ENCODE results near the gene CCL21. TPM values are rescaled to one million over a fixed set of nuclear protein-coding genes. Genes with fewer than 3 reads are reported as not detected.

The CCL21 gene
- total and polyA plus RNA-seq, 7 donors, result 1.4 to 214 (median 129) TPM

- Histone ChIP-seq H3K9me3 (no peaks in the 10 kb centered on the region), H3K27me3 (no peaks in the 10 kb centered on the region), H3K4me1 (peaks cover 0 to 25% (median 19%) of the 10 kb centered on the region in 4 donors), H3K4me3 (no peak overlapping the region), H3K27ac (no peak overlapping the region), H3K36me3 (peaks cover 0 to 39% (median 9%) of the 10 kb centered on the region in 4 donors)
- TF ChIP-seq EP300 (IDR thresholded peaks at IDR 0.05), result no peak
- TF ChIP-seq POLR2A (IDR thresholded peaks at IDR 0.05), result no peak
- TF ChIP-seq CTCF (IDR thresholded peaks at IDR 0.05), result no peak
- TF ChIP-seq POLR2AphosphoS5 (IDR thresholded peaks at IDR 0.05), result no peak
- intact Hi-C loops (cut with DNase I), result loop anchor here (10.0 kb wide), 1 partner anchor 1082 kb away; the partner anchor contains the start of genes GBA2 and RGP1
- no peak for DNase-seq
Observed at GRCh38 chr9:34663303-34663605, 46.7 kb downstream of the CCL21 start.

- no peaks in the 10 kb centered on the region for H3K9me3 ChIP-seq
- peaks cover 0 to 25% (median 19%) of the 10 kb centered on the region in 4 donors for H3K4me1 ChIP-seq
- intact Hi-C loops (cut with DNase I), result loop anchor here (10.0 kb wide), 1 partner anchor 1082 kb away; the partner anchor contains the start of genes GBA2 and RGP1
- 92% methylated on average over 4 of the region's 4 CpGs for WGBS, 2 donors
- no peaks in the 10 kb centered on the region for H3K27me3 ChIP-seq
- no peak within 1 kb of the TSS for H3K27ac ChIP-seq
- peaks cover 0 to 44% (median 9%) of the 10 kb centered on the region in 4 donors for H3K36me3 ChIP-seq
- H3K4me3 ChIP-seq, result no peak within 1 kb of the TSS
- TF ChIP-seq EP300 (IDR thresholded peaks at IDR 0.05) (no peak), POLR2A (IDR thresholded peaks at IDR 0.05) (no peak), POLR2AphosphoS5 (IDR thresholded peaks at IDR 0.05) (no peak), CTCF (IDR thresholded peaks at IDR 0.05) (no peak)
- no peak for DNase-seq
Observed at GRCh38 chr9:34662526-34663302, 47.2 kb downstream of the CCL21 start, which contains the start of gene CCL27. Gene CCL27, minus strand, starts transcription at chr9:34662657. Its CDS starts 24 bp downstream, at chr9:34662633.

GRCh38 chr9:34659592-34660253, 50.2 kb downstream of the CCL21 start:
- no peak for DNase-seq
- H3K27me3 ChIP-seq, result no peaks in the 10 kb centered on the region
- 24 to 79% methylated on average over 8 of the region's 8 CpGs for WGBS, 2 donors
- intact Hi-C loops (cut with DNase I), result loop anchor here (10.0 kb wide), 1 partner anchor 1085 kb away; the partner anchor contains the start of genes GBA2 and RGP1
- H3K4me3 ChIP-seq, result no peak overlapping the region
- no peak for TF ChIP-seq CTCF (IDR thresholded peaks at IDR 0.05)
- H3K36me3 ChIP-seq, result peaks cover 0 to 50% (median 13%) of the 10 kb centered on the region in 4 donors
- H3K27ac ChIP-seq, result no peak overlapping the region
- no peaks in the 10 kb centered on the region for H3K9me3 ChIP-seq
- peaks cover 0 to 28% (median 17%) of the 10 kb centered on the region in 4 donors for H3K4me1 ChIP-seq

Small RNAs within 50 kb of the gene (small RNA-seq; reads per million reads assigned to genes)
- 0 reads per million in 3 donors for gene CCL27

Other genes with a start within 250 kb of the CCL21 start
- 1 to 10 TPM in 1 of 4 donors, not detected in 3; 2.5 TPM for gene ENHO, start 187.1 kb downstream of the CCL21 start, total RNA-seq
- gene ENHO, start 187.1 kb downstream of the CCL21 start, polyA plus RNA-seq, result 1 to 10 TPM; 1.9 to 7.4 (median 6.0) TPM
- gene CNTFR, start 120.4 kb downstream of the CCL21 start, total RNA-seq, result 10 to 100 TPM in 1 of 4 donors, 1 to 10 TPM in 3; 3.0 to 12.9 (median 7.5) TPM
- 1 to 10 TPM; 1.6 to 4.6 (median 4.2) TPM for gene CNTFR, start 120.4 kb downstream of the CCL21 start, polyA plus RNA-seq
- gene RPP25L, start 98.0 kb downstream of the CCL21 start, total RNA-seq, result 10 to 100 TPM; 23.3 to 44.3 (median 31.5) TPM
- gene RPP25L, start 98.0 kb downstream of the CCL21 start, polyA plus RNA-seq, result 10 to 100 TPM; 47.4 to 72.1 (median 49.2) TPM
- gene DCTN3, start 89.6 kb downstream of the CCL21 start, total RNA-seq, result 100 to 1,000 TPM in 2 of 4 donors, 10 to 100 TPM in 2; 59.6 to 122 (median 106) TPM
- 10 to 100 TPM; 84.0 to 90.7 (median 86.7) TPM for gene DCTN3, start 89.6 kb downstream of the CCL21 start, polyA plus RNA-seq
- gene ARID3C, start 81.1 kb downstream of the CCL21 start, total RNA-seq, result not detected
- gene ARID3C, start 81.1 kb downstream of the CCL21 start, polyA plus RNA-seq, result under 1 TPM in 1 of 3 donors, not detected in 2; 0.06 TPM
- gene SIGMAR1, start 72.3 kb downstream of the CCL21 start, total RNA-seq, result 10 to 100 TPM; 69.0 to 82.6 (median 72.6) TPM
- 10 to 100 TPM; 12.0 to 71.5 (median 13.2) TPM for gene SIGMAR1, start 72.3 kb downstream of the CCL21 start, polyA plus RNA-seq
- gene GALT, start 63.5 kb downstream of the CCL21 start, total RNA-seq, result 10 to 100 TPM; 28.8 to 51.0 (median 33.1) TPM
- 10 to 100 TPM; 15.6 to 44.8 (median 21.7) TPM for gene GALT, start 63.5 kb downstream of the CCL21 start, polyA plus RNA-seq
- 100 to 1,000 TPM in 1 of 4 donors, 10 to 100 TPM in 3; 67.3 to 110 (median 90.7) TPM for gene IL11RA, start 58.0 kb downstream of the CCL21 start, total RNA-seq
- gene IL11RA, start 58.0 kb downstream of the CCL21 start, polyA plus RNA-seq, result 10 to 100 TPM in 1 of 3 donors, 1 to 10 TPM in 2; 1.4 to 14.8 (median 7.2) TPM
- not detected for gene CCL27, start 47.5 kb downstream of the CCL21 start, total RNA-seq
- gene CCL27, start 47.5 kb downstream of the CCL21 start, polyA plus RNA-seq, result under 1 TPM in 1 of 3 donors, not detected in 2; 0.63 TPM
- gene CCL19, start 18.9 kb downstream of the CCL21 start, total RNA-seq, result 1 to 10 TPM in 1 of 4 donors, not detected in 3; 5.8 TPM
- gene CCL19, start 18.9 kb downstream of the CCL21 start, polyA plus RNA-seq, result 100 to 1,000 TPM in 1 of 3 donors, 1 to 10 TPM in 2; 1.8 to 415 (median 1.8) TPM
- gene PHF24, start 248.1 kb upstream of the CCL21 start, total RNA-seq, result 1 to 10 TPM in 2 of 4 donors, under 1 TPM in 2; 0.66 to 2.2 (median 0.87) TPM
- gene PHF24, start 248.1 kb upstream of the CCL21 start, polyA plus RNA-seq, result under 1 TPM in 2 of 3 donors, not detected in 1; under 0.01 to 0.60 TPM